Suprapubic skin (tissue), 4 donors: ENCODE data around the gene ARL2.

Source experiments
- CTCF ChIP-seq, 2 donors: fragments of 200-600 bp in 1 of 2; fragments of 450-650 bp in 1 of 2; sonication (generic) in 1 of 2; IDR thresholded peaks; one replicate each; pipeline ENCODE4 v1.5.1; 2016 to 2019; ENCODE audit warnings: antibody characterized with exemption in 2 of 2, mild to moderate bottlenecking in 1 of 2, moderate library complexity in 1 of 2
- EP300 ChIP-seq: sonication (generic); formaldehyde crosslinking; IDR thresholded peaks from one replicate; pipeline ENCODE4 v1.6.1; 2017; ENCODE audit warnings: antibody characterized with exemption
- POLR2A ChIP-seq, 2 donors: fragments of 450-650 bp; IDR thresholded peaks; one replicate each; pipeline ENCODE4 v1.6.1; 2017; ENCODE audit warnings: antibody characterized with exemption in 2 of 2, mild to moderate bottlenecking in 2 of 2, moderate library complexity in 2 of 2
- POLR2AphosphoS5 ChIP-seq, 3 donors: sonication (generic); formaldehyde crosslinking; IDR thresholded peaks; one replicate each; pipeline ENCODE4 v1.6.1; 2017; ENCODE audit warnings: antibody characterized with exemption in 3 of 3

- TF ChIP-seq CTCF (IDR thresholded peaks at IDR 0.05) (no peak), EP300 (no peak), POLR2A (IDR thresholded peaks at IDR 0.05) (no peak), POLR2AphosphoS5 (IDR thresholded peaks at IDR 0.05) (no peak)
Observed at GRCh38 chr11:64999478-64999877, 14.5 kb upstream of the ARL2 start.
